Measurements from ENCODE around the gene UQCC2.

DNA sequence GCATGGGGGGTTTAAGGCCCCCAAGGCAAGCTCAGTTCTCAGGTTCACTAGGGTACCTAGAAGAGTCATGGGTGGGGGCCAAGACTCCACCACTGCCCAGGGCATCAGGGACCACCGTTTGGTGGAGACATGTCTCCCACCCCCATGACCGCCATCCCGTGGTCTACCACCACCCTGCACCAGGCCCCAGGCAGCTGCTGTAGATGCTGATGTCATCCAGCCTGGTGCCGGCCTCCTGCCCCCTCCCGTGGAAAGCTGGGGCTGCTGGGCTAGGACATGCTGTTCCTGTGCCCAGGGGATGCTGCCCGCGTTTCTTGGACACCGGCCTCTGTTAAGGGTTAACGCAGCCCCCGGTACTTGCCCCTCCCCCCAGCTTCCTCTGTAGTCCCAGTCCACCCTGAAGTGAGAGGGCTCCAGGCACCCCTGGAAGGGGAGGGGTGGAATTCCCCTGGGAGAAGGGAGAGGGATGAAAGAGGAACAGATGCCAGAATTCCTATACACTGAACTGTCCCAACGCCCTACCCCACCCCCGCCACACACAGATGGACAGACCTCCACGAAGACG lies 34.6 kb upstream of the UQCC2 start:
- TF ChIP-seq, protein P1, sequence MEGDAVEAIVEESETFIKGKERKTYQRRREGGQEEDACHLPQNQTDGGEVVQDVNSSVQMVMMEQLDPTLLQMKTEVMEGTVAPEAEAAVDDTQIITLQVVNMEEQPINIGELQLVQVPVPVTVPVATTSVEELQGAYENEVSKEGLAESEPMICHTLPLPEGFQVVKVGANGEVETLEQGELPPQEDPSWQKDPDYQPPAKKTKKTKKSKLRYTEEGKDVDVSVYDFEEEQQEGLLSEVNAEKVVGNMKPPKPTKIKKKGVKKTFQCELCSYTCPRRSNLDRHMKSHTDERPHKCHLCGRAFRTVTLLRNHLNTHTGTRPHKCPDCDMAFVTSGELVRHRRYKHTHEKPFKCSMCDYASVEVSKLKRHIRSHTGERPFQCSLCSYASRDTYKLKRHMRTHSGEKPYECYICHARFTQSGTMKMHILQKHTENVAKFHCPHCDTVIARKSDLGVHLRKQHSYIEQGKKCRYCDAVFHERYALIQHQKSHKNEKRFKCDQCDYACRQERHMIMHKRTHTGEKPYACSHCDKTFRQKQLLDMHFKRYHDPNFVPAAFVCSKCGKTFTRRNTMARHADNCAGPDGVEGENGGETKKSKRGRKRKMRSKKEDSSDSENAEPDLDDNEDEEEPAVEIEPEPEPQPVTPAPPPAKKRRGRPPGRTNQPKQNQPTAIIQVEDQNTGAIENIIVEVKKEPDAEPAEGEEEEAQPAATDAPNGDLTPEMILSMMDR (IDR thresholded peaks at IDR 0.05) = peak in 2 of 6 experiments; percentile 6 to 14
- no peak for TF ChIP-seq POLR2A (IDR thresholded peaks at IDR 0.05)
